Measurements from ENCODE around the gene DYNLRB1.

The DYNLRB1 gene

GRCh38 chr20:34527016-34527415 lies 10.8 kb downstream of the DYNLRB1 start:
- Histone ChIP-seq H3K9me3 (ENCODE audit: control insufficient read depth, insufficient read depth, low read length) (no peaks in the 10 kb centered on the region), H3K27me3 (ENCODE audit: control insufficient read depth, insufficient read depth, low read length) (no peaks in the 10 kb centered on the region), H3K9ac (ENCODE audit: low read depth, low read length) (no peak overlapping the region), H3K4me1 (ENCODE audit: control insufficient read depth, insufficient read depth, low read length) (peaks cover 4% of the 10 kb centered on the region), H3K4me3 (ENCODE audit: low read depth, low read length) (no peak overlapping the region), H3K36me3 (ENCODE audit: control insufficient read depth, insufficient read depth, low read length) (peaks cover 28% of the 10 kb centered on the region)

GRCh38 chr20:34528921-34529297 lies 12.7 kb downstream of the DYNLRB1 start:
- peaks cover 38% of the 10 kb centered on the region for H3K36me3 ChIP-seq (ENCODE audit: control insufficient read depth, insufficient read depth, low read length)

GRCh38 chr20:34529742-34530141 lies 13.5 kb downstream of the DYNLRB1 start:
- no peak overlapping the region for H3K9ac ChIP-seq (ENCODE audit: low read depth, low read length)
- H3K9me3 ChIP-seq (ENCODE audit: control insufficient read depth, insufficient read depth, low read length), result no peaks in the 10 kb centered on the region
- no peak overlapping the region for H3K4me3 ChIP-seq (ENCODE audit: low read depth, low read length)
- H3K36me3 ChIP-seq (ENCODE audit: control insufficient read depth, insufficient read depth, low read length), result peaks cover 38% of the 10 kb centered on the region
- H3K4me1 ChIP-seq (ENCODE audit: control insufficient read depth, insufficient read depth, low read length), result no peaks in the 10 kb centered on the region
- H3K27me3 ChIP-seq (ENCODE audit: control insufficient read depth, insufficient read depth, low read length), result no peaks in the 10 kb centered on the region

More at GRCh38 chr20:34528921-34529297, 12.7 kb downstream of the DYNLRB1 start:
- Histone ChIP-seq H3K9me3 (ENCODE audit: control insufficient read depth, insufficient read depth, low read length) (no peaks in the 10 kb centered on the region), H3K4me1 (ENCODE audit: control insufficient read depth, insufficient read depth, low read length) (no peaks in the 10 kb centered on the region), H3K9ac (ENCODE audit: low read depth, low read length) (no peak overlapping the region), H3K27me3 (ENCODE audit: control insufficient read depth, insufficient read depth, low read length) (no peaks in the 10 kb centered on the region), H3K4me3 (ENCODE audit: low read depth, low read length) (no peak overlapping the region)

- Histone ChIP-seq H3K36me3 (ENCODE audit: control insufficient read depth, insufficient read depth, low read length) (peaks cover 41% of the 10 kb centered on the region), H3K4me3 (ENCODE audit: low read depth, low read length) (no peak overlapping the region)
Observed at GRCh38 chr20:34530342-34530741, 14.1 kb downstream of the DYNLRB1 start.

GRCh38 chr20:34531608-34532265 lies 15.5 kb downstream of the DYNLRB1 start:
- Histone ChIP-seq H3K4me1 (ENCODE audit: control insufficient read depth, insufficient read depth, low read length) (no peaks in the 10 kb centered on the region), H3K9me3 (ENCODE audit: control insufficient read depth, insufficient read depth, low read length) (no peaks in the 10 kb centered on the region), H3K9ac (ENCODE audit: low read depth, low read length) (no peak overlapping the region), H3K4me3 (ENCODE audit: low read depth, low read length) (no peak overlapping the region), H3K36me3 (ENCODE audit: control insufficient read depth, insufficient read depth, low read length) (peaks cover 42% of the 10 kb centered on the region), H3K27me3 (ENCODE audit: control insufficient read depth, insufficient read depth, low read length) (no peaks in the 10 kb centered on the region)

More at GRCh38 chr20:34530342-34530741, 14.1 kb downstream of the DYNLRB1 start:
- H3K4me1 ChIP-seq (ENCODE audit: control insufficient read depth, insufficient read depth, low read length), result no peaks in the 10 kb centered on the region
- no peak overlapping the region for H3K9ac ChIP-seq (ENCODE audit: low read depth, low read length)
- H3K9me3 ChIP-seq (ENCODE audit: control insufficient read depth, insufficient read depth, low read length), result no peaks in the 10 kb centered on the region
- H3K27me3 ChIP-seq (ENCODE audit: control insufficient read depth, insufficient read depth, low read length), result no peaks in the 10 kb centered on the region

- Histone ChIP-seq H3K4me1 (ENCODE audit: control insufficient read depth, insufficient read depth, low read length) (no peaks in the 10 kb centered on the region), H3K27me3 (ENCODE audit: control insufficient read depth, insufficient read depth, low read length) (no peaks in the 10 kb centered on the region), H3K4me3 (ENCODE audit: low read depth, low read length) (no peak overlapping the region), H3K9me3 (ENCODE audit: control insufficient read depth, insufficient read depth, low read length) (no peaks in the 10 kb centered on the region), H3K9ac (ENCODE audit: low read depth, low read length) (no peak overlapping the region), H3K36me3 (ENCODE audit: control insufficient read depth, insufficient read depth, low read length) (peaks cover 43% of the 10 kb centered on the region)
Observed at GRCh38 chr20:34532320-34532719, 16.1 kb downstream of the DYNLRB1 start.

- no peak overlapping the region for H3K4me3 ChIP-seq (ENCODE audit: low read depth, low read length)
- H3K4me1 ChIP-seq (ENCODE audit: control insufficient read depth, insufficient read depth, low read length), result no peaks in the 10 kb centered on the region
- H3K9ac ChIP-seq (ENCODE audit: low read depth, low read length), result no peak overlapping the region
- H3K9me3 ChIP-seq (ENCODE audit: control insufficient read depth, insufficient read depth, low read length), result no peaks in the 10 kb centered on the region
- no peaks in the 10 kb centered on the region for H3K27me3 ChIP-seq (ENCODE audit: control insufficient read depth, insufficient read depth, low read length)
- peaks cover 44% of the 10 kb centered on the region for H3K36me3 ChIP-seq (ENCODE audit: control insufficient read depth, insufficient read depth, low read length)
Observed at GRCh38 chr20:34532756-34533155, 16.5 kb downstream of the DYNLRB1 start.

- H3K9me3 ChIP-seq (ENCODE audit: control insufficient read depth, insufficient read depth, low read length), result no peaks in the 10 kb centered on the region
- H3K9ac ChIP-seq (ENCODE audit: low read depth, low read length), result no peak overlapping the region
- H3K4me1 ChIP-seq (ENCODE audit: control insufficient read depth, insufficient read depth, low read length), result no peaks in the 10 kb centered on the region
- peaks cover 37% of the 10 kb centered on the region for H3K36me3 ChIP-seq (ENCODE audit: control insufficient read depth, insufficient read depth, low read length)
- H3K4me3 ChIP-seq (ENCODE audit: low read depth, low read length), result no peak overlapping the region
- H3K27me3 ChIP-seq (ENCODE audit: control insufficient read depth, insufficient read depth, low read length), result no peaks in the 10 kb centered on the region
Observed at GRCh38 chr20:34534391-34535165, 18.4 kb downstream of the DYNLRB1 start.

- H3K9me3 ChIP-seq (ENCODE audit: control insufficient read depth, insufficient read depth, low read length), result no peaks in the 10 kb centered on the region
Observed at GRCh38 chr20:34535301-34535840, 19.1 kb downstream of the DYNLRB1 start.

GRCh38 chr20:34535857-34536256 lies 19.6 kb downstream of the DYNLRB1 start:
- Histone ChIP-seq H3K4me3 (ENCODE audit: low read depth, low read length) (no peak overlapping the region), H3K27me3 (ENCODE audit: control insufficient read depth, insufficient read depth, low read length) (no peaks in the 10 kb centered on the region), H3K9ac (ENCODE audit: low read depth, low read length) (no peak overlapping the region), H3K9me3 (ENCODE audit: control insufficient read depth, insufficient read depth, low read length) (no peaks in the 10 kb centered on the region), H3K4me1 (ENCODE audit: control insufficient read depth, insufficient read depth, low read length) (no peaks in the 10 kb centered on the region), H3K36me3 (ENCODE audit: control insufficient read depth, insufficient read depth, low read length) (peaks cover 29% of the 10 kb centered on the region)

More at GRCh38 chr20:34535301-34535840, 19.1 kb downstream of the DYNLRB1 start:
- H3K36me3 ChIP-seq (ENCODE audit: control insufficient read depth, insufficient read depth, low read length), result peaks cover 30% of the 10 kb centered on the region
- no peaks in the 10 kb centered on the region for H3K27me3 ChIP-seq (ENCODE audit: control insufficient read depth, insufficient read depth, low read length)
- H3K4me1 ChIP-seq (ENCODE audit: control insufficient read depth, insufficient read depth, low read length), result no peaks in the 10 kb centered on the region
- no peak overlapping the region for H3K4me3 ChIP-seq (ENCODE audit: low read depth, low read length)
- H3K9ac ChIP-seq (ENCODE audit: low read depth, low read length), result no peak overlapping the region

GRCh38 chr20:34536798-34537394 lies 20.7 kb downstream of the DYNLRB1 start:
- Histone ChIP-seq H3K9me3 (ENCODE audit: control insufficient read depth, insufficient read depth, low read length) (no peaks in the 10 kb centered on the region), H3K36me3 (ENCODE audit: control insufficient read depth, insufficient read depth, low read length) (peaks cover 36% of the 10 kb centered on the region), H3K4me1 (ENCODE audit: control insufficient read depth, insufficient read depth, low read length) (no peaks in the 10 kb centered on the region), H3K27me3 (ENCODE audit: control insufficient read depth, insufficient read depth, low read length) (no peaks in the 10 kb centered on the region), H3K9ac (ENCODE audit: low read depth, low read length) (no peak overlapping the region), H3K4me3 (ENCODE audit: low read depth, low read length) (no peak overlapping the region)
